Effector memory CD4-positive, alpha-beta T cell (primary cell): ENCODE results near the gene TBC1D23.
"Not testable (repeated sequence)": the region's sequence is repeated elsewhere in the genome, so short reads cannot be mapped to it uniquely, and the experiment has no call there.

Experiments used
- DNase-seq, 3 donors: peaks; one replicate each; pipeline ENCODE4 v3.0.0-alpha.2; 2020
- H3K27ac ChIP-seq: 2 replicates; pipeline ENCODE4 v1.7.0; 2013; ENCODE audit warnings: mild to moderate bottlenecking, low read length, moderate library complexity; ENCODE audit not compliant: insufficient read depth, poor library complexity, severe bottlenecking
- H3K27me3 ChIP-seq: replicated peaks from 2 replicates; pipeline ENCODE4 v1.7.0; 2013; ENCODE audit warnings: mild to moderate bottlenecking, low read length; ENCODE audit not compliant: insufficient read depth, control insufficient read depth, poor library complexity, severe bottlenecking
- H3K36me3 ChIP-seq: 2 replicates; pipeline ENCODE4 v1.7.0; 2013; ENCODE audit warnings: mild to moderate bottlenecking, low read length, moderate library complexity; ENCODE audit not compliant: control insufficient read depth, insufficient read depth
- H3K4me1 ChIP-seq: 2 replicates; pipeline ENCODE4 v1.7.0; 2013; ENCODE audit warnings: low read length, mild to moderate bottlenecking; ENCODE audit not compliant: control insufficient read depth, insufficient read depth, poor library complexity, severe bottlenecking
- H3K4me3 ChIP-seq: 2 replicates; pipeline ENCODE4 v1.7.0; 2013; ENCODE audit warnings: low read length, low read depth, mild to moderate bottlenecking; ENCODE audit not compliant: insufficient read depth, poor library complexity, severe bottlenecking
- H3K9me3 ChIP-seq: 2 replicates; pipeline ENCODE4 v1.7.0; 2013; ENCODE audit warnings: mild to moderate bottlenecking, low read length, moderate library complexity; ENCODE audit not compliant: control insufficient read depth

The TBC1D23 gene

DNA sequence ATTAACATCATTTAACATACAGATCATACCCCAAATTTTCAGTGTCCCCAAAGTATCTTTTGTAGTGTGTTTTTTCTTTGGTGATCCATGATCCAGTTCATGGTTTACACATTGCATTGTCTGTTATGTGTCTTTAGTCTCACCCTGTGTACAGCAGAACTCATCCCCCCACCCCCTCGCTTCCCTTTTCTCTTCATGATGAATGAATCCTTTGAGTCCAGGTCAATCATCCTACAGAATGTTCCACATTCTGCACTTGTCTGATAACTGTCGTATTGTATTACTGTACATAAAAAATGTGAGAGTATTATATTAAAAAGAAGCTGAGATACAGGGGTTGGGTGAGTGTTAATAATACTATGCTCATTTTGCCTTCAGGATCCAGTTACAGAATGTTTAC is 59.2 kb downstream of the TBC1D23 start:
- no peaks in the 10 kb centered on the region for H3K27me3 ChIP-seq
- no peak overlapping the region for H3K27ac ChIP-seq
- no peaks in the 10 kb centered on the region for H3K9me3 ChIP-seq
- no peaks in the 10 kb centered on the region for H3K4me1 ChIP-seq
- no peak for DNase-seq
- H3K36me3 ChIP-seq, result peaks cover 14% of the 10 kb centered on the region
- no peak overlapping the region for H3K4me3 ChIP-seq

DNA sequence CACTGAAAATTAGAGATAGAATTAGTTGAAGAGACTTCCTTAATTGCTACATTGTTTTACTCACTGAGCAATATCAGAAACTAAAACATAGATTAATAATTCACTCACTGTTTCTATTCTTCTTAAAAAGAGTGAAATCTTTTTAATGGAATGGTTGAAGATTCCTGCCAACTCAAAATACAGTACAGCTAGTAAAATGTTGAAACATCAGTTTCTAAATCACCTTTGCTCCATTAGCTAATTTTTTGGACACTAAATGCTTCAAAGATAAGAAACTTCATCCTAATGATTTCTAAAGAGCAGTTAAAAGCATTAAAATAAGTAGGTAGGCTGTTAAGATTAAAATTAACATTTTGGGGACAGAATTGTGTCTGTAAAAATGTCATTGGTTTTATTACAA is 63.3 kb downstream of the TBC1D23 start:
- no peak overlapping the region for H3K27ac ChIP-seq
- H3K4me1 ChIP-seq, result no peaks in the 10 kb centered on the region
- H3K27me3 ChIP-seq, result no peaks in the 10 kb centered on the region
- H3K4me3 ChIP-seq, result no peak overlapping the region
- peaks cover 14% of the 10 kb centered on the region for H3K36me3 ChIP-seq
- DNase-seq, result no peak
- no peaks in the 10 kb centered on the region for H3K9me3 ChIP-seq

DNA sequence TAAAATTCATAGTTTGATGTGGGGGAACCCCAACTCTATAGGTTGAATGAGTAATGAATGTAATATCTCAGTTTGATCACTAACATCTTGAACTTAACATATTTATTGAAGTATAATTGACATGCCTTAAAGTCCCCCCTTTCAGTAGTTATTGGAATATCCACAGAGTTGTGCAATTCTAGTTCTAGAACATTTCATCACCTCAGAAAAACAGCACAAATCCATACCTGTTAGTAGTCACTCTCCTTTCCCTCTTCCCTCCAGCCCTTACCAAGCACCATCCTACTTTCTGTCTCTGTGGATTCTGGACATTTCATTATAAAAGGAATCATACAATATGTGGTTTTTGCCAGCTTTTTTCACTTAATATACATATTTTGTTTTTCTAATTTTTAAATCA is 65.0 kb downstream of the TBC1D23 start:
- Histone ChIP-seq H3K36me3 (peaks cover 4% of the 10 kb centered on the region), H3K4me3 (no peak overlapping the region)

DNA sequence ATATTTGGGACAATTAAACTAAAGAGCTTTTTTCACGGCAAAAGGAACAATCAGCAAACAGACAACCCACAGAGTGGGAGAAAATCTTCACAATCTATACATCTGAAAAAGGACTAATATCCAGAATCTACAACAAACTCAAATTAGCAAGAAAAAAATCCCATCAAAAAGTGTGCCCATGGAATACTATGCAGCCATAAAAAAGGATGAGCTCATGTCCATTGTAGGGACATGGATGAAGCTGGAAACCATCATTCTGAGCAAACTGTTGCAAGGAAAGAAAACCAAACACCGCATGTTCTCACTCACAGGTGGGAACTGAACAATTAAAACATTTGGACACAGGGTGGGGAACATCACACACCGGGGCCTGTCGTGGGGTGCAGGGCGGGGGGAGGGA is 66.6 kb downstream of the TBC1D23 start:
- H3K9me3 ChIP-seq, H3K27ac ChIP-seq, DNase-seq, H3K36me3 ChIP-seq, H3K4me1 ChIP-seq, H3K4me3 ChIP-seq, H3K27me3 ChIP-seq: not testable (repeated sequence)

More for the DNA sequence above, 65.0 kb downstream of the TBC1D23 start:
- Histone ChIP-seq H3K27me3 (no peaks in the 10 kb centered on the region), H3K9me3 (no peaks in the 10 kb centered on the region), H3K4me1 (no peaks in the 10 kb centered on the region), H3K27ac (no peak overlapping the region)
- DNase-seq, result no peak

DNA sequence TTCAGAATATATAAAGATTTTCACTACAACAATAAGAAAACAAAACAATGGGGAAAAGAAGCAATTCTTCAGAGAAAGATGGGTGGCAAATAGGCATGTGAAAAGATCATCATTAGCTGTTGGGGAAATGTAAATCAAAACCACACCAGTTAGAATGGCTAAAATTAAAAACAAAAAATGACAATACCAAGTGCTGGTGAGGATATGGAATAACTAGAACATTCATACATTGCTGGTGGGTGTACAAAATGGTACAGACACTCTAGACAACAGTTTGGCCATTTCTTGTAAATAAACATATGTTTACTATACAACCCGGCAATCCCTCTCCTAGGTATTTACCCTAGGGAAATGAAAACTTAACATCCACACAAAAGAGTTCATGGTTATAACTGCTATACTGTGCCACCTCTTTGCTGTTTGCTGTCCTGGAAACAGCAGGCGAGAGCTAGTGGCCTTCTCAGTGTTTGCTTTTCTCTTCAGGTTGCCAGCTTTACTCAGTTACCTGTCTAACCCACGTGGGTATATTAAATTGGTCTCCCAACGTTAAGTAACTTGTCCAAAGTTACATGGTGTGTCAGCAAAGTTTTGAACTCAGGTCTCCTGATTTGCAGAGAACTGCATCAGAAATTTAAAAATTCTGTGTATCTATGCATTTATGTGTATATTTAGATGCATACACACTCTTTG is 69.2 kb downstream of the TBC1D23 start:
- no peaks in the 10 kb centered on the region for H3K27me3 ChIP-seq
- peaks cover 5% of the 10 kb centered on the region for H3K4me1 ChIP-seq
- no peaks in the 10 kb centered on the region for H3K36me3 ChIP-seq
- no peak overlapping the region for H3K4me3 ChIP-seq
- no peak overlapping the region for H3K27ac ChIP-seq
- no peaks in the 10 kb centered on the region for H3K9me3 ChIP-seq
- no peak for DNase-seq

DNA sequence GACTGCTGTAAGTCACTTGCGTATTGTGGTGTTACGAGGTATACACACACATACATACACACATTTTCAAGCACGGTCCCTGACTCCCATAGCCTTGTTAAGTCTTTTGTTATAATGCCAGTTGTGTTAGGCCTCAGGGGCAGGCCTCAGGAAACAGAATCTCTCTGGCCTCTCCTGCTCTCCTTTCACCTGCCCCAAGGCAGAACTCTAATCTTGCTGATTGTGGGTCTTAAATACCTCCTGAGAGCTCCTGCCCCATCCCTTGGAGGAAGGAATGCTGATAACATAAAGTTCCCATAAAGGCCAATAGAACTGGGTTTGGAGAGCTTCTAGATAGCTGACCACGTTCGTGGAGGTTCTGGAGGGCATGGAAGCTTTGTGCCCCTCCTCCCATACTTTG is 69.9 kb downstream of the TBC1D23 start:
- Histone ChIP-seq H3K27ac (no peak overlapping the region), H3K36me3 (no peaks in the 10 kb centered on the region), H3K4me1 (peaks cover 11% of the 10 kb centered on the region), H3K4me3 (no peak overlapping the region), H3K27me3 (no peaks in the 10 kb centered on the region), H3K9me3 (no peaks in the 10 kb centered on the region)
- no peak for DNase-seq

DNA sequence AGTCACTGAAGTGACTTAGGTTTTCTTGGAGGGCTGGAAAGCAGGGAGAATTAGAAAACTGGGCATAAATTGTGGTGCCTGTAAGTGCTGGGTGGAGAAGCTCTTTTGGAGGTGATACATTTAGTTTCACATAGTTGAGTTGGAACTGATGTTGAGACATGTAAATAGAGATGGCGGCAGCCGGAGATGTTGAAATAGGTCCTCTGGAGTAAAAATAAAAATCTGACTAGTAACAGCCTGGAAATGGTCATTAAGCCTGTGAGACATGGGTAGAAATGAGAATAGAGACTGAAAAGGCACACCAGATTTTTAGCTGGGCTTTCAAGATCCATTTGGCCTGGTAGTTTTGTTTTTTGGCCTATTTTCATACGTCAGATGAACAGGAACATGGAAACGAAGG is 70.9 kb downstream of the TBC1D23 start:
- Histone ChIP-seq H3K36me3 (no peaks in the 10 kb centered on the region), H3K9me3 (no peaks in the 10 kb centered on the region), H3K4me3 (no peak overlapping the region), H3K27me3 (no peaks in the 10 kb centered on the region), H3K27ac (no peak overlapping the region), H3K4me1 (peaks cover 11% of the 10 kb centered on the region)
- no peak for DNase-seq

DNA sequence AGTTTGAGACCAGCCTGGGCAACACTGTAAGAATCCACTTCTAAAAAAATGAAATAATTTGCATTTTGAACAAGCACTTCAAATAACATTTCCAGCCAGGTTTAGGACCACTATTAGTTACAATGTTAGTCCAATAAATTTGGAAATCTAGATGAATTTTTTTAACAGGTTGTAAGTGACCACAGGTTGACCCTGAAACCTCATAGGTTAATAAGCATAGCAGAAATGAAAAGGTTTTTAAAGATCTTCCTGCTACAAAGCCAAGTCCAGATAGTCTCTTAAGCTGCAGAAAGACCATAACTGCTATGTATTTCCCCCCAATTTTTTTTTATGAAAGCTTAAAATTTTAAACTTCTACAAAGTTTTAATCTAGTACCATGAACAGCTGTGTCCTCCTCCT is 72.3 kb downstream of the TBC1D23 start:
- H3K4me1 ChIP-seq, result peaks cover 11% of the 10 kb centered on the region
- H3K4me3 ChIP-seq, result no peak overlapping the region
- H3K36me3 ChIP-seq, result no peaks in the 10 kb centered on the region
- no peak overlapping the region for H3K27ac ChIP-seq
- no peak for DNase-seq
- no peaks in the 10 kb centered on the region for H3K9me3 ChIP-seq
- no peaks in the 10 kb centered on the region for H3K27me3 ChIP-seq

DNA sequence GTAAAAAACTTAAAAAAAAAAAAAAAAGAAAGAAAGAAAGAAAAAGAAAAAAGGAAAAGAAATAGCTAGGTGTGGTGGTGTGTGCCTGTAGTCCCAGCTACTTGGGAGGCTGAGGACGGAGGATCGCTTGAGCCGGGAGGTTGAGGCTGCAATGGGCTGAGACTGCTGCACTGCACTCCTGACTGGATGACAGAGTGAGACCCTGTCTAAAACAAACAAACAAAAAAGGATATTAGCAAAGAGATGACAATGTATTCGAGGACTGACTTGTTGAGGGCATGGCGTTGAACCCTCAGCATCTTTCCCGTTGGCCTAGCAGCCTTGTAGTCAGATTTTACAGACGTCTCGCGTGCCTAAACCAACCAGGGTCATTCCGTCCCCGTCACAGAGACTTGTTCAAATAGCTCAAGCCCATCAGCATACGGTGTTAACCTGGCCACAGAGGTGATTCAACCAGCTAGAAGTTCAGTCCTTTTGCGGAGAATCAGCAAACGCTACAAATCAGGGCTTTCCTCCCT is 73.2 kb downstream of the TBC1D23 start:
- peak overlapping the region; percentile 64 for H3K4me3 ChIP-seq
- no peaks in the 10 kb centered on the region for H3K27me3 ChIP-seq
- no peak for DNase-seq

DNA sequence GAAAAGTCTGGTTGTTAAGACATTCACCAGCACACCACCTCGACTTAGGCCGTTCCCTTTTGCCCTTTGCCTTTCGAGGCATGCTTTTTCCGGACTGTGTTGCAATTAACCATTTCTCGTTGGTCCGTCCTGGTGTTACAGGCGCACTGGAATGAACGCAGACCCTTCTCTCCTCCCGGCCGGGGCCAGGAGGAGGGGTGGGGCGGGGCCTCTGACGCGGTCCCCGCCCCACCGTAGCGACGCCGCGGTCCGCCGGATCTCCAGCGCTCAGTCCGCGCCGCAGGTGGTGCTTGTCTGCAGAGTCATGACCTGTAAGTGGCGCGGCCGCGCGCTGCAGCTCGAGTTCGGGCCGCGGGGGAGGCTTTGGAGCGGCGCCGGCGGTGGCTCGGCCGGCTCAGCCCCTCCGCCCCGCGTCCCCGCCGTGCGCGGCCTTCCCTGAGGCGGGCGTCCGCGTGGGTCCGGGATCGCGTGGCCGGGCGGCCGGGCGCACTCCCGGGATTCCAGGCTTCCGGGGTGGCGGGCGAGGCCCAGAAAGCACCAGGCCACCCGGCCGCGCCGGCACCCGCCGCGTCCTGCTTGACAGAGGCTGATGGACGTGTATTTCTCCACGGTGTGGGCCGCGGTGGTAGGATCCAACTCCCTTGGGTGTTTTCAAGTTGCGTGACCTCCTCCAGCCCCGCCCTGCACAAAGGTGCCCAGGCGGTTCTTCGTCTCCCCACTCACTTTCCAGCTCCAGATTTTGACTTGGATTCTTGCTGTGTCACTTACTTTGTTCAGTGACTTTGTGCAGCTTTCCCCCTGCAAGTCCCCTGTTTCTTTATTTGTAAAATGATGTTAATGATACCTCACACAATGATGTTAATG is 73.9 kb downstream of the TBC1D23 start, which contains the start of gene NIT2:
Gene NIT2, plus strand, starts transcription at position 270 of the 864 bp plus-strand sequence. Its CDS starts 35 bp downstream, at position 305.
- Histone ChIP-seq H3K27me3 (no peaks in the 10 kb centered on the region), H3K4me1 (peaks cover 11% of the 10 kb centered on the region), H3K36me3 (peaks cover 4% of the 10 kb centered on the region), H3K9me3 (no peaks in the 10 kb centered on the region), H3K4me3 (peak within 1 kb of the TSS; percentile 64), H3K27ac (peak within 1 kb of the TSS; percentile 59)
- DNase-seq, result peak; percentile 65 to 73 (median 65)

More for the DNA sequence above, 73.2 kb downstream of the TBC1D23 start:
- Histone ChIP-seq H3K4me1 (peaks cover 11% of the 10 kb centered on the region), H3K27ac (peak overlapping the region; percentile 59), H3K36me3 (peaks cover 1% of the 10 kb centered on the region), H3K9me3 (no peaks in the 10 kb centered on the region)
